Thyroid gland (tissue), 4 donors: ENCODE results near the gene GALNT15. TPM values are rescaled to one million over a fixed set of nuclear protein-coding genes. Genes with fewer than 3 reads are reported as not detected.
A peak's percentile ranks its signal among the peaks of the same experiment; 100 is the strongest.

ENCODE experiments used
- DNase-seq, 2 donors: peaks; one replicate each; pipeline ENCODE4 v3.0.0-alpha.2; 2019
- H3K27ac ChIP-seq, 3 donors: fragments of 200-600 bp; sonication (generic); 1 replicate in 2 of 3; 2 replicates in 1 of 3; pipeline ENCODE4 v1.5.1; 2016 to 2019; ENCODE audit warnings: mild to moderate bottlenecking in 1 of 3, moderate library complexity in 1 of 3
- H3K27me3 ChIP-seq: fragments of 200-600 bp; sonication (generic); one replicate; pipeline ENCODE4 v1.5.1; 2019
- H3K36me3 ChIP-seq, 2 donors: fragments of 200-600 bp; sonication (generic); one replicate each; pipeline ENCODE4 v1.5.1; 2016 to 2019
- H3K4me1 ChIP-seq, 2 donors: fragments of 200-600 bp; sonication (generic); one replicate each; pipeline ENCODE4 v1.5.1; 2017 to 2019
- H3K4me3 ChIP-seq, 3 donors: fragments of 200-600 bp; sonication (generic); replicated peaks in 1 of 3; 1 replicate in 2 of 3; 2 replicates in 1 of 3; pipeline ENCODE4 v1.5.1; 2016; ENCODE audit warnings: mild to moderate bottlenecking in 1 of 3
- H3K9me3 ChIP-seq: fragments of 200-600 bp; sonication (generic); one replicate; pipeline ENCODE4 v1.5.1; 2017
- POLR2A ChIP-seq, 2 donors: fragments of 450-650 bp; IDR thresholded peaks; one replicate each; pipeline ENCODE4 v1.6.1; 2017; ENCODE audit warnings: antibody characterized with exemption in 2 of 2, mild to moderate bottlenecking in 2 of 2, moderate library complexity in 1 of 2
- WGBS, 2 donors: methylation state at CpG; one replicate each; pipeline ENCODE4 v1.1.5; 2017; 5-methylcytosine and 5-hydroxymethylcytosine counted together
- intact Hi-C: fragments of 100-400 bp; cut with DNase I; formaldehyde crosslinking; loops from one replicate; pipeline ENCODE4 v1.15.1; 2023
- total RNA-seq, 4 donors: library from RNA; depleted of rRNA; stranded (reverse); fragments of >200 nt; gene quantifications; one replicate each; pipeline ENCODE4 v1.2.3, GENCODE V29; 2016
- TF ChIP-seq, protein P1 (sequence below), 6 experiments: fragments of 200-600 bp in 3 of 6; fragments of 450-650 bp in 3 of 6; sonication (generic) in 3 of 6; IDR thresholded peaks; one replicate each; pipeline ENCODE4 v1.5.1; 2016 to 2019; ENCODE audit warnings: antibody characterized with exemption in 6 of 6, mild to moderate bottlenecking in 2 of 6, inconsistent platforms in 1 of 6, moderate library complexity in 1 of 6

The GALNT15 gene
- total RNA-seq, 4 donors from 2014 or later: 21.3 to 226 (median 49.4) TPM

DNA sequence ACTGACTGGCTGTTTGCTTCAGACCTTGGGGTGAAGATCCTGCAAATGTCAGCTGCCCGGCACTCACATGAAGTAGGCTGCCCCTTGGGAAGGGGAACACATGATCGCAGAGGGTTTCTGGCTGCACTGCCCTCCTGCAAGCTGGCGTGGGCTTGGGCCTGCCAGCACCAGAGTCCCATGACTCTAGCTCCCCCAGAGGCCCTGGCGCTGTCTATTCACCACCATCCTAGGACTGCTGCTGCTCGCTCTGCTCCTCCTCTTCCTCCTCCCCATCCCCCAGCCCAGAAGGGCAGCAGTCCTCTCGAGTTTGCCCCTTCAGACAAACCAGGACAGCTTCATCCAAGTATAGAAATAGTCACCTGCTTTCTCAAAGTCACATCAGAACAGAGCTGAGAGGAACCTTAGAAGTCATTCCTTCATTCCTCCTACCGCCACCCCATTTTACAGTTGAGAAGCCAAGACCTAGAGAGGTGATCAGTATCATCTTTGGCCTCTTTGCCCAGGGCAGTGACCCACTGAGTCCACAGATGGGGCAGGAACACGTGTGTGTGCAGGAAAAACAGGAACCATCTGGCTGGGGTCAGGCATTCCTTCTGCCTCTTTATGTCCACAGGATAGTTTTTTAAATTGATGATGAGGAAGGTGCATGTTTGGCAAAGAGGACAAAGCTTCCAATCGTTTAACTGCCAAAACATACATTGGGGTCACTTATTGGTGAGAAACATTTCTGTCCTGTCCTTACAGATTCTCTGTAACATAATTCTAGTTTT lies 77.0 kb downstream of the GALNT15 start:
- TF ChIP-seq POLR2A (IDR thresholded peaks at IDR 0.05): no peak
- TF ChIP-seq, protein P1, sequence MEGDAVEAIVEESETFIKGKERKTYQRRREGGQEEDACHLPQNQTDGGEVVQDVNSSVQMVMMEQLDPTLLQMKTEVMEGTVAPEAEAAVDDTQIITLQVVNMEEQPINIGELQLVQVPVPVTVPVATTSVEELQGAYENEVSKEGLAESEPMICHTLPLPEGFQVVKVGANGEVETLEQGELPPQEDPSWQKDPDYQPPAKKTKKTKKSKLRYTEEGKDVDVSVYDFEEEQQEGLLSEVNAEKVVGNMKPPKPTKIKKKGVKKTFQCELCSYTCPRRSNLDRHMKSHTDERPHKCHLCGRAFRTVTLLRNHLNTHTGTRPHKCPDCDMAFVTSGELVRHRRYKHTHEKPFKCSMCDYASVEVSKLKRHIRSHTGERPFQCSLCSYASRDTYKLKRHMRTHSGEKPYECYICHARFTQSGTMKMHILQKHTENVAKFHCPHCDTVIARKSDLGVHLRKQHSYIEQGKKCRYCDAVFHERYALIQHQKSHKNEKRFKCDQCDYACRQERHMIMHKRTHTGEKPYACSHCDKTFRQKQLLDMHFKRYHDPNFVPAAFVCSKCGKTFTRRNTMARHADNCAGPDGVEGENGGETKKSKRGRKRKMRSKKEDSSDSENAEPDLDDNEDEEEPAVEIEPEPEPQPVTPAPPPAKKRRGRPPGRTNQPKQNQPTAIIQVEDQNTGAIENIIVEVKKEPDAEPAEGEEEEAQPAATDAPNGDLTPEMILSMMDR (IDR thresholded peaks at IDR 0.05): no peak
- 64 to 70% methylated on average over 9 of the region's 9 CpGs for WGBS, 2 donors
- H3K4me3 ChIP-seq: no peak overlapping the region

DNA sequence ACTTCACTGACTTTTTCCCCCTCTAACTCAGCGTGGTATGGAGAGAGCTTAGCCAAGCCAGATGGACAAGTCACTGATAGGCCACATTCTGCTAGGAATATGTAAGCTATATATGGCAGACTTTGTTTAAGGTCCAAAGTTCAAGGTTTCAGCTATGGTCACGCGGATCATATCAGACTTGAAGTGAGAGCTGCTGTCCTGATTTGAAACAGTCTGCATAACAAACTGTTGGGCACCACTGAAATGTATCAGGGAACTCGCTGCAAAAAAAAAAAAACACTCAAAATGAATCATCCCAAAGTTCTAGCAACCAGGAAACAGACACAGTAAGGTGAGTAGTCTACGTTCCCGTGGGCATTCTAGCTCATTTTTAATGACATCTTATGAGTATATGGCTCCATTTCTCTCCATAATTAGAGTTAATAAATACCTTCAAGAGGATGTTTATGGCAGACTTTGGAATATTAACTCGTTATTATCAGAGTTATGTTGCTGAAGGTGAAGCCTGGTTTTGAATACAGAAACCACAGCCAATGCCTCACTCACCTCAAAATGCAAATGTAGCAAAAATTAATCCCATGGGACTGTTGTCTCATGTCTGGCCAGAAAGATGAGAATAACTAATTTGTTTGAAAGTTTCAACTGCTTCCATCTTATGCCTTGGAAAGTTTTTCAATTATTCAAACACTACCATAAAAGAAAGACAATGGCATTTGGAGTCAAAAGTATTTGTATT lies 77.9 kb downstream of the GALNT15 start:
- no peak overlapping the region for H3K27ac ChIP-seq
- 75 to 78% methylated on average over 7 of the region's 7 CpGs for whole genome bisulfite sequencing, 2 donors
- no peak for DNase-seq
- H3K9me3 ChIP-seq: no peaks in the 10 kb centered on the region
- H3K4me3 ChIP-seq: no peak overlapping the region
- no peaks in the 10 kb centered on the region for H3K27me3 ChIP-seq
- H3K4me1 ChIP-seq: no peaks in the 10 kb centered on the region
- H3K36me3 ChIP-seq: no peaks in the 10 kb centered on the region
- intact Hi-C loops: loop anchor here (5.0 kb wide), 1 partner anchor 435 kb away; no protein-coding TSS in a partner anchor
- no peak for TF ChIP-seq POLR2A (IDR thresholded peaks at IDR 0.05)
- TF ChIP-seq, protein P1 (IDR thresholded peaks at IDR 0.05): no peak

More for the DNA sequence above, 77.0 kb downstream of the GALNT15 start:
- Histone ChIP-seq H3K36me3 (no peaks in the 10 kb centered on the region), H3K27ac (no peak overlapping the region), H3K9me3 (no peaks in the 10 kb centered on the region), H3K27me3 (no peaks in the 10 kb centered on the region), H3K4me1 (no peaks in the 10 kb centered on the region)
- no peak for DNase-seq
- intact Hi-C loops: loop anchor here (5.0 kb wide), 1 partner anchor 434 kb away; no protein-coding TSS in a partner anchor

DNA sequence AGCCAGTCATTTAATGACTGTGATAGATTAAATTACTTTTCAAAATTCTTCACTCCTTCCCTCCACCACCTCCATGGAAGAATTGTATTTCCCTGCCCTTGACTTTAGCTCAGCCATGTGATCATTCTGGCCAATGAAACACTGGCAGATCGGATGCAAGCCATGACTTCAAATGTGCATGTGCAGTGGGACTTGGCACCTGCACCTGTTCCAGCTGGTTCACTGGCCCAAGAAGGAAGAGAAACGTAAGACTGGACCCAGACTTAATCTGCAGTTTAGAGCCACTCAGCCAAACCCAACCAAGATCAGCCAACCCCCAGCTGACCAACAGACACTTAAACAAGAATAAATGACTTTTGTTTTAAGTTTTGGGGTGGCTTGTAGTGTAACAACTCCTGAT lies 78.5 kb downstream of the GALNT15 start:
- no peak overlapping the region for H3K4me3 ChIP-seq
- no peaks in the 10 kb centered on the region for H3K27me3 ChIP-seq
- TF ChIP-seq, protein P1 (IDR thresholded peaks at IDR 0.05): no peak
- no peak for TF ChIP-seq POLR2A (IDR thresholded peaks at IDR 0.05)
- intact Hi-C loops: loop anchor here (5.0 kb wide), 1 partner anchor 436 kb away; no protein-coding TSS in a partner anchor
- 72 to 81% methylated on average over 2 of the region's 2 CpGs for WGBS, 2 donors
- no peaks in the 10 kb centered on the region for H3K9me3 ChIP-seq
- no peak overlapping the region for H3K27ac ChIP-seq
- DNase-seq: no peak
- H3K4me1 ChIP-seq: no peaks in the 10 kb centered on the region
- H3K36me3 ChIP-seq: no peaks in the 10 kb centered on the region

DNA sequence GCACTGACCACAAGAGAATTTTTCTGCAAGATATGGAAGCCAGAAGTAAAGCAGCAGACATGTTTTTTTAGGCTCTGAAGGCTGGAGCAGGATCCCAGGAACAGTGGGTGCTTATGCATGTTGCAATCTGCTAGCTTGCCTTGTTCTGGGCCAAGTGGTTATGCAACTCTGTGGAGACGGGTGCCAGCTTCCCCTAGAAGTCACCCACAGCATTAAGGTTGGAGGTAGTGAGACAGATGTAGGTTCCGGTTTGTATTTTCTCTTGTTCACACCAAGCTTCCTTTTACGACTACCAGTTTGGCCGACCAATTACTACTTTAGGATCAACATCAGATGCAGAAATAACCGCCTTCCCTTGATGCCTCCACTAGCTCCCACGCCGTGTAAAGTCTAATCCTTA lies 79.1 kb downstream of the GALNT15 start:
- 75 to 89% methylated on average over 7 of the region's 7 CpGs for WGBS, 2 donors

More for the DNA sequence above, 79.1 kb downstream of the GALNT15 start:
- Histone ChIP-seq H3K27me3 (no peaks in the 10 kb centered on the region), H3K36me3 (no peaks in the 10 kb centered on the region), H3K9me3 (no peaks in the 10 kb centered on the region), H3K4me1 (no peaks in the 10 kb centered on the region), H3K27ac (no peak overlapping the region), H3K4me3 (no peak overlapping the region)
- DNase-seq: peak; percentile 39 to 64
- TF ChIP-seq, protein P1 (IDR thresholded peaks at IDR 0.05): no peak
- no peak for TF ChIP-seq POLR2A (IDR thresholded peaks at IDR 0.05)
- intact Hi-C loops: loop anchor here (5.0 kb wide), 1 partner anchor 436 kb away; no protein-coding TSS in a partner anchor
